DMS53 (cell line): ENCODE data around the gene KRTAP10-12.
A peak's percentile ranks its signal among the peaks of the same experiment; 100 is the strongest.

Source experiments
- DNase-seq: peaks from one replicate; lab custom pipeline; 2025; lab: John Stamatoyannopoulos, UW

KRTAP10-12 gene

DNA sequence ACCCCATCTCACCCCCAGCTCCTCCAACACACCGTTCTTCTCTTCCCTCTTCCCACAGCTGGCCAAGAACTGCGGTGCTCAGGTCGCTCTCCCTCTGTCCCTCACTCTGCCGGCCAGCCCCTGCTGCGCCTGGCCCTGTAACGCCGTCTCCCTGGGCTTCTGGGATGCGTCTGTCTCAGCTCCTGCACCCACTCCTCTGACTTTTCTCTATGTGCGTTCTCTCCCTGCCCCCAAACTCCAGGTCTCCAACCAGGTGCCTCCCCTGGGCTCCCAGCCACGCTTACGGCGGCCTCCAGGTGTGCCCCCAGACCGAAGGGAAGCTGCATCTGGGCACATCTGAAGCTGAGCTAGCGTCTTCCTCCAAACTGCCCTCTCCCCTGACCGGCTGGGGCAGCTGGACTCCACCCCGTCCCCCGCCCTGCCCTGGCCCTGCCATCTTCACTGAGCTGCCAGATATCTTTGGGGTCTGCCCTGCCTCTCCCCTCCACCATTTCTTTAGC lies 2.6 kb downstream of the KRTAP10-12 start:
- no peak for DNase-seq

DNA sequence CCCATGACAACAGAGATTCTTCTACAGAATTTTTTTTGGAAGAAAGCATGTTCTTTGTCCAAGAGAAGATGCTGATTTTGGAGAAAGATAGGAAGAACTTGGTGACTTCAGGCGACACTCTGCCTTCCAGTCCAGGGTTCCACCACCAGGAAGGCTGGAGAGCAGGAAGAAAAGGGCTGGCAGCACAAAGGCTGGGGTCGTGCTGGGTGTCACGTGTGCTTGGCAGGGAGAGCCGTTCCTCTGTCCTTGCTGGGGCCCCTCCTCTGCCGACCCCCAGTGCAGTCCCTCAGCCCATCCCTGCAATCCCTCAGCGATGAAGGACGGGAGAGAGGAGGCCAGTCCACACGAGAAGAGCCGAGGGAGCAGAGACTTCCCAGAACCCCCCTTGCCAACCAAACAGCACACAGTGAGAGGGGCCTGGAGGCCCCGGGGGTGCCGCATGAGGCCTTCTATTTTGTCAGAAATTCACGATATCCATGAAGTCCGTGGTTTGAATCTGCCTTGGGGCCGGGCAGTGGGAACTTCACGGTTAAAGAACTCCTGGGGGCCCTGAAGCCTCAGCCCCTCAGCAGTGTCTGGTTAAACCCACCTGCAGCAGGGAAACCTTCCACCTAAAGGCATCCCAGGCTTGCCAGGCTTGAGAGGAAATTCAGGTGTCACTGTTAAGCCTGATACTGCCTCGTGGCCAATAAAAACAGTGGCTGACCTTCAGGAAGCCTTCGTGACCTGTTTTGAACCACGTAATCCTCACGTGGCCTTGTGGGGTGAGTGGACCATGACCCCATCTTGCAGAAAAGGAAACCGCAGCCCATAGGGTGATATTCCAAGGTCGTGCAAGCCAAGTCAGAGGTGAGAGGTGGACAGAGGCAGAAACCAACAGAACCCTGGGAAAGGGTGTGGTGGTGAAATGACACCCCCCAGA lies 3.4 kb downstream of the KRTAP10-12 start:
- no peak for DNase-seq

DNA sequence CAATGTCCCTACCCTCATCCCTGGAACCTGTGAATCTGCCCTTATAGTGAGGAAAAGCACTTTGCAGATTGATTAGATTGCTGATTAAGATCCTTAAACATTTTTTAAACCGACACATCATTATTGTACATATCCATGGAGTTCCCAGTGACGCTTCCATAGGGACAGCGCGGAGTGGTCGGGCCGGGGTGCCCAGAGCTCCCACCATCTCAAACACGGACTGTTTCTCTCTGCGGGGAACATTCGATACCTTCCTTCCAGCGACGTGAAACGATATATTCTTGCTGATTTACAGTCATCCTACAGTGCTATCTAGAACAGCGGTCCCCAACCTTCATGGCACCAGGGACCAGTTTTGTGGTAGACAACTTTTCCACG lies 4.0 kb downstream of the KRTAP10-12 start:
- DNase-seq, result no peak

DNA sequence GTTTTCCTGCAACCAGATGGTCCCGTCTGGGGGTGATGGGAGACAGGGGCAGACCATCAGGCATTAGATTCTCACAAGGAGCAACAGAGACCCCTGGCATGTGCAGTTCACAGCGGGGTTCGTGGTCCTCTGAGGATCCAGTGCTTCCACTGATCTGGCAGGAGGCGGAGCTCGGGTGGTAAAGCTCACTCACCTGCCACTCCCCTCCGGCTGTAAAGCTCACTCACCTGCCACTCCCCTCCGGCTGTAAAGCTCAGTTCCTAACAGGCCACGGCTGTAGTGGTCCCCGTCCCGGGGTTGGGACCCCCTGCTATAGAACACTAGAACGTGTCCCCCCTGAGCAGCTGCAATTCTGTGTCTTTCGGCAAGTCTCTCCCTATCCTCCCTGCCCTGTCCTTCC lies 4.6 kb downstream of the KRTAP10-12 start:
- DNase-seq, result no peak

GRCh38 chr21:44702111-44702972 lies 5.4 kb downstream of the KRTAP10-12 start:
- no peak for DNase-seq

GRCh38 chr21:44702973-44703730 lies 6.2 kb downstream of the KRTAP10-12 start:
- DNase-seq, result peak; percentile 18

DNA sequence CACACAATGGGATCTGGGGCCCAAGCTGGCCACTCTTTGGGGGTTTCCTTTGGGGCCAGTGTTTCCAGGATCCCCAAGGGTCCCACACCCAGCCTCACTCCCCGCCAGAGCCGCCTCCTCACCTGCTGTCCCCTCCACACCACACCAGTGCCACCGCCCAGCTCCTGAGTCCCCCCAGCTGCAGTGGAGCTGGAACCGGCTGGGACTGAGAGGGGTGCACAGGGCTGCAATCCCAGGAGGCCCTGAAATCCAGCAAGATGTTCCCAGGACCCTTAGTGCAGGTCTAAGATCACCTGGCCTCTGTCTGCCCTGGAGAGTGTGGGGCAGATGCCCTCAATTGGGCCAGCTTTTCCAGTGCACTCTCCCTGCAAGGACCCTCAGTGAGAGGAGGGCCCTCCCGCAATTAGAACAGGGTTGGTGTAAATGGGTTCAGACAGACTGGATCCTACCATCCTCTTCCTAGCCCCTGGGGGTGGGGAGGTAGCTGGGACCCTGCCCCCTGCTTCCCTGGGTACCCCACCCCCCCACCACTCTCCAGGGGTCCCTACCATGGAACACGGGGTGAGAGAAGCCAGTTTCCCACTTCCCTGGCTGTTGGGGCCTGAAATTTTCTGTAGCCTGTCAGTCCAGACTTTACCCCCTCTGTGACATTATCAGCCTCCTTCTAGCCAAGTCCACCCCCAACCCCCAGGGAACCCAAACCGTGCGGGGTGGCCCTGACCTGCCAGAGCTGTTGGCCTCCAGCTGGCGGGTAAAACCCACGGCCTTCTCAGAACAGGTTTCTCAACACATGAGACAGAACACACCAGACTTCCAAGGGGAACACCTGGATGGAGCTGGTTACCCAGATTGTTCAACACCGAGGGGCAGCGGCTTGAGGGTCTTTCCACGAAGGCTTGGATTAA lies 7.0 kb downstream of the KRTAP10-12 start:
- no peak for DNase-seq

GRCh38 chr21:44704636-44705001 lies 7.6 kb downstream of the KRTAP10-12 start:
- DNase-seq, result no peak

DNA sequence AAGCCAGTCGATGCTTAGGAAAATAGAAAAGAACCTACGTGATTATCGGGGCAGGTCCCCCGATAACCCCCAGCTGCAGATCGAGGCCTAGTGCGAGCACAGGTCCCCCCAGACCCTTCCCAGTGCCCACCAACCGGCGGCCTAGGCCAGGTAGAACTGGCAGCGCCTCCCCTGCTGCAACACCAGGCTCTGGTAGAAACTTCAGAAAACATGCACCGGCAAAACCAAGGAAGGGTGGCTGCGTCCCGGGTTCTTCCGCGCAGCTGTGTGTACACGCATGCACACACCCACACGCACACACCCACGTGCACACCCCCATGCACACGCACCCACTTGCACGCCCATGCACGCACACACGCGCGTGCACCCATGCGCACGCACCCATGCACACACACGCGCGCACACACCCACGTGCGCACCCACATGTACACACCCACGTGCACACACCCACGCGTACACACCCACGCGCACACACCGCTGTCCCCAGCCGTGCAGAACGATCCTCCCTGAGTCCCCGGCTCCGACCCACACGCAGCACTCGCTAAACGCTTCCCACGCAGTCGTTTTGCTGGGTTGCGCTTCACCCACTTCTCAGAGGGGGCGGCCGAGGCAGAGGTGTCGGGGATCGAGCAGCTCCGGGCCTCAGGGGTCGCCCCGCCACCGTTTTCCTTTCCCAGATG lies 9.2 kb downstream of the KRTAP10-12 start:
- no peak for DNase-seq

GRCh38 chr21:44706706-44707581 lies 10.0 kb downstream of the KRTAP10-12 start:
- no peak for DNase-seq

DNA sequence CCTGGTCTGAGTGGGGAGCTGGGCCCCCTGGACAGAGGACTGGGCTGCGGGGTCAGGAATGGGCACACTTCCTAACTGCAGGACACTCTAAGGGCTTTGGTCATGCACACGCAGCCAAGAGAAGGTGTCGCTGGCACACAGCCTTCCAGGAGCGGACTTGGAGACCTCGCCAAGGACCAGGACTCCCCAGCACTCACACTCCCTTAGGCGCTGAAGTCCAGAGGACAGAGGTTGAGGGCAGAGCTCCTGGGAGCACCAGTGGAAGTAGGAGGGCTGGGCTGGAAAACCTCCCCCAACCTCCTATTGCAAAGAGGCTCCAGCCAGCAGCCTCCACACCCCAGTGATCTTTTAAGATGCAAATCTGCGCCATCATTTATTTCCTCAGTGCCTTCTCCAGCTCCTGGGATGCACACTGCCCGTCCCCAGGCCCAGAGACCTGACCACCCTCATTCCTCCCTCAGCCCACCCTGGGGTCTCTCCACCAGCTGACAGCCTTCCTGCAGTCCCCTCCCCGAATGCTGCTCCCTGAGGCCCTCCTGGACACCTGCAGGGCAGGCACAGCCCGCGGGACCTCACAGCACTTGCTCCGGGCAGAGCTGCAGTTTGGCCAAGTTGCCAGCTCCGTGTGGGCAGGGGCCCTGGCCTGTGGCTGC lies 11.4 kb downstream of the KRTAP10-12 start:
- DNase-seq, result peak; percentile 18

DNA sequence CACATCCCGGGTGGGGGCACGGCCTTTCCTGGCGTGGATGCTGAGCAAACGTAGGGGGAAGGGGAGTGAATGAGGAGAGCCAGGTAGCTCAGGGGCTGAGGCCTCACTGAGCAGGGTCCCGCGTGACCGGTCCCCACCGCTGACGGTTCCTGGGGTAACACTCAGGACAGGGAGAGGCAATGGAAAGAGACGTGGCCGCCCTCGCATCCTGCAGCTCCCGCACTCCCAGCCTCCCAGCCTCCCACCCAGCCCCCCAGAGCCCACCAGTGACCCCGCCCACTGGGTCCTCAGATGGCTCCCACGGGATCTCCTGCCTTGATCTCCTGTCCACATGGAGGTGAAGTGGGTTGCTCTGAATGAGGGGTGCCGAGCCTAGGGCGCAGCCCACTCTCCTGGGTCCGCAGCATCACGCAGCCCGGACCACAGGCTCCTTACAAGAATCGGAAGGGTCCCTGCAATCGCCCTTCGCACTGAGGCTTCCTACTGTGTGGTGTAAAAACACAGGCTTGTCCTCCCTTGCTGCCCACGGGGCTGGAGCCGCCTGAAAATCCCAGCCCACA lies 12.0 kb downstream of the KRTAP10-12 start:
- DNase-seq, result no peak

GRCh38 chr21:44709426-44710293 lies 12.7 kb downstream of the KRTAP10-12 start:
- DNase-seq, result peak; percentile 77

GRCh38 chr21:44710294-44710665 lies 13.3 kb downstream of the KRTAP10-12 start:
- peak; percentile 67 for DNase-seq

- DNase-seq, result peak; percentile 94
These were observed 13.9 kb downstream of the KRTAP10-12 start for GRCh38 chr21:44710756-44711326.

DNA sequence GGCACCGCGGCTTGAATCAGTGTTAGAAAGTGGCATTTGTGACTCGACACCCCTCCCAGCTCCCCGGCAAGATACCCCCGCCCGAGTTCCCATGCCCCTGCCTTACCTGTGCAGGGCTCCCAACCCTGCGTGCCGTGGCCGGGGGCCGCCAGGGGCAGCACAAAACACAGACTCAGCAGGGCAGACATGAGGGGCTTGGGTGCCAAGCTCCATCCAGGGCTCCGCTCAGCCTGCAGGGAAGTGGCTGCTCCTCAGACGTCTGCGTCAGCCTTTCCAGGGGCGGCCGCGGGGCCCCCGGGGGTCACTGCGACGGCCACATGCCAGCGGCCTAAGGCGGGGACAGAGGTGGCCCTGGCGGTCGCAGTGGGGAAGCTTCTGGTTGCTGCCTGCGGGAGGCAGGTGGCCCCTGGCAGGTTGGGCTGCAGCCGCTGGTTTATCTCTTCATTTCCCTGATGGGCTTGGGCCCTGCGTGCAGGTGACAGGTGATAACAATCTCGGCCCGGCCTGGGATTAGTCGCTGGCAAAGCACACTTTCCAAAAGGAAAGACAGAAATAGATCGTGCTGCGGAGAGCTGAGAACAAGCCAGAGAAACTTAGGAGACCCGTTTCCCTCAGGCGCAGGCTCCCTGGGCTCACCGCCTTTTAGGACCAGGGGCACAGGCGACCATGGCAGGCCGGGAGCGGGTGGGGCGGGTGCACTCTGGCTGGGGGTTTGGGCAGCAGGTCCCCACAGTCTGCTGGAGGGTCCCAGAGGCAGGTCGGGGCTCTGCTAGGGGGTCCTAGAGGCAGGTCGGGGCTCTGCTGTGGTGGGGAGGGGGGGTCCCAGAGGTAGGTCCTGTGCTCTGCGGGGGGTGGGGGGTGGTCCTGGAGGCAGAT lies 14.6 kb downstream of the KRTAP10-12 start, which contains the start of gene TSPEAR:
Gene TSPEAR (minus strand): TSS at position 246 of the 876 bp plus-strand sequence. CDS start 58 bp downstream, at position 188.
- DNase-seq, result peak; percentile 84
